Muscle of leg (tissue), 11 donors: ENCODE measurements around the gene TMEM52. TPM values are rescaled to one million over a fixed set of nuclear protein-coding genes. Genes with fewer than 3 reads are reported as not detected.

Experiments used
- DNase-seq: peaks from one replicate; pipeline ENCODE4 v3.0.0; 2013
- H3K27ac ChIP-seq: one replicate; pipeline ENCODE4 v1.5.1; 2013; ENCODE audit warnings: mild to moderate bottlenecking, low read length, control low read depth
- H3K27me3 ChIP-seq: one replicate; pipeline ENCODE4 v1.6.1; 2013; ENCODE audit warnings: low read length; ENCODE audit not compliant: control insufficient read depth, insufficient read depth
- H3K36me3 ChIP-seq: one replicate; pipeline ENCODE4 v1.6.1; 2013; ENCODE audit warnings: low read length; ENCODE audit not compliant: control insufficient read depth, insufficient read depth
- H3K4me1 ChIP-seq: one replicate; pipeline ENCODE4 v1.6.1; 2013; ENCODE audit warnings: low read length; ENCODE audit not compliant: control insufficient read depth, insufficient read depth
- H3K4me3 ChIP-seq: one replicate; pipeline ENCODE4 v1.5.1; 2013; ENCODE audit warnings: low read length, control low read depth
- H3K9me3 ChIP-seq: replicated peaks from 2 replicates; pipeline ENCODE4 v1.6.1; 2013; ENCODE audit warnings: low read depth, low read length; ENCODE audit not compliant: control insufficient read depth
- WGBS: methylation state at CpG from one replicate; pipeline ENCODE4 v1.1.5; 2013; ENCODE audit warnings: missing lambda C conversion rate; ENCODE audit not compliant: insufficient coverage; 5-methylcytosine and 5-hydroxymethylcytosine counted together
- polyA plus RNA-seq, 8 donors: library from polyadenylated mRNA; unstranded; fragments of 120-200 nt; gene quantifications; one replicate each; pipeline versions ENCODE4 v1.2.1 to v1.2.3, GENCODE V29; 2013; ENCODE audit warnings: inconsistent platforms in 1 of 8, low replicate concordance in 1 of 8; ENCODE audit not compliant: insufficient read length in 8 of 8, insufficient read depth in 1 of 8
- total RNA-seq: library from RNA; stranded (reverse); fragments of 120-200 nt; gene quantifications from one replicate; pipeline ENCODE4 v1.2.4, GENCODE V29; 2013

The TMEM52 gene
- total and polyA plus RNA-seq, 9 donors, result 43.3 to 129 (median 84.8) TPM

GRCh38 chr1:1874901-1875300, 44.2 kb downstream of the TMEM52 start:
- no peak for DNase-seq
- H3K4me1 ChIP-seq, result peaks cover 19% of the 10 kb centered on the region
- H3K4me3 ChIP-seq, result no peak overlapping the region
- H3K9me3 ChIP-seq, result no peaks in the 10 kb centered on the region
- no peak overlapping the region for H3K27ac ChIP-seq
- H3K36me3 ChIP-seq, result peaks cover 42% of the 10 kb centered on the region
- WGBS, result 96% methylated on average over 5 of the region's 7 CpGs
- H3K27me3 ChIP-seq, result no peaks in the 10 kb centered on the region

- Histone ChIP-seq H3K27ac (no peak overlapping the region), H3K4me1 (peaks cover 15% of the 10 kb centered on the region), H3K27me3 (no peaks in the 10 kb centered on the region), H3K9me3 (no peaks in the 10 kb centered on the region), H3K4me3 (no peak overlapping the region), H3K36me3 (peaks cover 36% of the 10 kb centered on the region)
- WGBS, result no CpG with 5 or more reads among the region's 2 CpGs
- DNase-seq, result no peak
Measured at GRCh38 chr1:1873186-1873585, 45.9 kb downstream of the TMEM52 start.

GRCh38 chr1:1872329-1872994, 46.6 kb downstream of the TMEM52 start:
- Histone ChIP-seq H3K27me3 (no peaks in the 10 kb centered on the region), H3K4me3 (no peak overlapping the region), H3K9me3 (no peaks in the 10 kb centered on the region), H3K4me1 (peaks cover 15% of the 10 kb centered on the region), H3K27ac (no peak overlapping the region), H3K36me3 (peaks cover 36% of the 10 kb centered on the region)
- no peak for DNase-seq
- 76% methylated on average over 8 of the region's 11 CpGs for WGBS

- peaks cover 15% of the 10 kb centered on the region for H3K4me1 ChIP-seq
- no peaks in the 10 kb centered on the region for H3K9me3 ChIP-seq
- no peaks in the 10 kb centered on the region for H3K27me3 ChIP-seq
- peaks cover 15% of the 10 kb centered on the region for H3K36me3 ChIP-seq
- no peak overlapping the region for H3K27ac ChIP-seq
- DNase-seq, result no peak
- 100% methylated on average over 1 of the region's 4 CpGs for WGBS
- H3K4me3 ChIP-seq, result no peak overlapping the region
Measured at GRCh38 chr1:1869469-1869868, 49.6 kb downstream of the TMEM52 start.

Other genes with a start within 250 kb of the TMEM52 start
- 27.4 TPM for gene SLC35E2B, start 226.5 kb downstream of the TMEM52 start, total RNA-seq
- gene SLC35E2B, start 226.5 kb downstream of the TMEM52 start, polyA plus RNA-seq, result 10 to 100 TPM; 30.9 to 56.9 (median 48.4) TPM
- 11.5 TPM for gene CDK11A, start 194.9 kb downstream of the TMEM52 start, total RNA-seq
- gene CDK11A, start 194.9 kb downstream of the TMEM52 start, polyA plus RNA-seq, result 10 to 100 TPM; 19.5 to 31.2 (median 25.8) TPM
- gene NADK, start 140.8 kb downstream of the TMEM52 start, total RNA-seq, result 18.2 TPM
- 10 to 100 TPM; 28.1 to 40.1 (median 32.8) TPM for gene NADK, start 140.8 kb downstream of the TMEM52 start, polyA plus RNA-seq
- gene GNB1, start 28.2 kb downstream of the TMEM52 start, total RNA-seq, result 52.3 TPM
- 100 to 1,000 TPM; 151 to 216 (median 179) TPM for gene GNB1, start 28.2 kb downstream of the TMEM52 start, polyA plus RNA-seq
- 162 TPM for gene CALML6, start 4.0 kb downstream of the TMEM52 start, total RNA-seq
- gene CALML6, start 4.0 kb downstream of the TMEM52 start, polyA plus RNA-seq, result 100 to 1,000 TPM; 132 to 277 (median 201) TPM
- gene CFAP74, start 84.5 kb upstream of the TMEM52 start, total RNA-seq, result not detected
- gene CFAP74, start 84.5 kb upstream of the TMEM52 start, polyA plus RNA-seq, result under 1 TPM in 7 of 8 donors, not detected in 1; 0.04 to 0.72 (median 0.22) TPM
- 0.35 TPM for gene GABRD, start 100.1 kb upstream of the TMEM52 start, total RNA-seq
- 1 to 10 TPM in 4 of 8 donors, under 1 TPM in 4; 0.73 to 2.2 (median 0.97) TPM for gene GABRD, start 100.1 kb upstream of the TMEM52 start, polyA plus RNA-seq
- gene PRKCZ, start 131.1 kb upstream of the TMEM52 start, total RNA-seq, result 6.0 TPM
- 10 to 100 TPM in 1 of 8 donors, 1 to 10 TPM in 7; 4.0 to 10.5 (median 5.6) TPM for gene PRKCZ, start 131.1 kb upstream of the TMEM52 start, polyA plus RNA-seq